OCI-M2 (cell line): ENCODE measurements around the gene MDK.

Source experiments
- DNase-seq: peaks from one replicate; lab custom pipeline; 2025; ENCODE audit not compliant: unreplicated experiment; lab: John Stamatoyannopoulos, UW

MDK gene

GRCh38 chr11:46397526-46397925 is 16.1 kb downstream of the MDK start:
- no peak for DNase-seq

- DNase-seq, result no peak
These were observed 21.8 kb downstream of the MDK start for GRCh38 chr11:46402957-46403902.

GRCh38 chr11:46404476-46405017 is 23.1 kb downstream of the MDK start:
- DNase-seq, result no peak

- DNase-seq, result no peak
These were observed 26.2 kb downstream of the MDK start for GRCh38 chr11:46407635-46408034.

- no peak for DNase-seq
These were observed 27.0 kb downstream of the MDK start for GRCh38 chr11:46408407-46408986.

GRCh38 chr11:46410021-46410420 is 28.6 kb downstream of the MDK start:
- no peak for DNase-seq

GRCh38 chr11:46413760-46414465 is 32.4 kb downstream of the MDK start:
- DNase-seq, result no peak

- DNase-seq, result no peak
These were observed 33.0 kb downstream of the MDK start for GRCh38 chr11:46414466-46414796.

GRCh38 chr11:46414879-46415278 is 33.4 kb downstream of the MDK start:
- DNase-seq, result no peak

GRCh38 chr11:46417711-46418110 is 36.2 kb downstream of the MDK start:
- no peak for DNase-seq

- DNase-seq, result no peak
These were observed 37.3 kb downstream of the MDK start for GRCh38 chr11:46418751-46419150.

GRCh38 chr11:46420513-46420912 is 39.0 kb downstream of the MDK start:
- DNase-seq, result no peak

GRCh38 chr11:46421257-46421880 is 39.9 kb downstream of the MDK start:
- DNase-seq, result no peak

GRCh38 chr11:46422588-46422987 is 41.1 kb downstream of the MDK start:
- no peak for DNase-seq

- DNase-seq, result no peak
These were observed 44.9 kb downstream of the MDK start for GRCh38 chr11:46426233-46426991.

GRCh38 chr11:46427364-46427763 is 45.9 kb downstream of the MDK start:
- no peak for DNase-seq

GRCh38 chr11:46429717-46430116 is 48.2 kb downstream of the MDK start:
- DNase-seq, result no peak

- no peak for DNase-seq
These were observed 49.7 kb downstream of the MDK start for GRCh38 chr11:46431211-46431610.
